HG02678 (cell line): ENCODE results near the gene ZDHHC14.
"Not testable (repeated sequence)": the region's sequence is repeated elsewhere in the genome, so short reads cannot be mapped to it uniquely, and the experiment has no call there.

Source experiments
- ATAC-seq: cut with Tn5 transposase; IDR thresholded peaks from one replicate; pipeline ENCODE4 v1.9.1; 2021; ENCODE audit warnings: mild to moderate bottlenecking, moderate library complexity; ENCODE audit not compliant: unreplicated experiment

The ZDHHC14 gene

DNA sequence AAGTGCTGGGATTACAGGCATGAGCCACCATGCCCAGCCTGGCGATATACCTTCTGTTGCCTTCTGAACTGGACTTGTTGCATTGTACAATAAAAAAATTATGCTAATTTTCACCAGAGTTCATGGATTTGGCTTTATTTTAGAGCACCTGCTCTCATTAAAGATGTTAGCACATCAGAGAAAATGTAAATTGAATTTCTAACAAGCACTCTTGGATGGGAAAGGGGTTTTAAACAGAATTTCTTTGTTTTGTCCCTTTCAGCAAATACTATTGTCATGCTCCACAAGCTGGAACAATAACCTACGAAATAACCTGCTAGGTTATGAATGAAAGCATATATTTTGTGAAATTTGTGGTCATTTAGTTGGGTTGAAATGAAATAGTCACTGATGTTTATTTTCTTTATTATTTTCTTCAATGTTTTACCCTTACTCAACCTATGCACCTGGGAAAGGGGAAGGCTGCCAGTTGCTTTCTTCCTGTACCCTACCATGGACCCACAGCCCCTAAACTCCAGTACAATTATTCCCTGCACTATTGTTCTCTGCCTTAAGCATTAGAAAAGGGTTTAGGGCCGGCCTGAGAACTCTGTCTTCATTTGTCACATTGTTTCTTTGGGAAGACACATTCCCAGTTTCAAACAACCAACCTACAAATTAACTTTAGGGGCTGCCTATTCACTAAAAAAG lies 22.2 kb downstream of the ZDHHC14 start:
- ATAC-seq: no peak

DNA sequence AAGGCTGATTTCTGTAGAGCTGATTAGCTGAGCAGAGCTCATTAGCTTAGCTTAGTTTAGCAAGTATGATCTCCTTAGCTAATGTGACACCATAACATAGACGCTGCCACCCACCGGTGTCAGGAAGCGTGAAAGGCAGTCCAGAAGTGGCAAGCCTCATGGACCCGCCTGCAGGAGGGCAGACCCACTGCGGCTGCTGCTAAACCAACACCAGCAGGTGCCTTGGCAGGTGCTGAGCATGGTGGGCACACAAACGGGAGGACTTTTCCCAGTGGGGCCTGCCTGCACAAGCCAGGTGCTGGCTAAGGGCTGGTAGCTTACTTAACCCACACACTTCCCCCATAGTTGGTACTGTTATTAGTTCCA lies 22.7 kb downstream of the ZDHHC14 start:
- ATAC-seq: no peak

DNA sequence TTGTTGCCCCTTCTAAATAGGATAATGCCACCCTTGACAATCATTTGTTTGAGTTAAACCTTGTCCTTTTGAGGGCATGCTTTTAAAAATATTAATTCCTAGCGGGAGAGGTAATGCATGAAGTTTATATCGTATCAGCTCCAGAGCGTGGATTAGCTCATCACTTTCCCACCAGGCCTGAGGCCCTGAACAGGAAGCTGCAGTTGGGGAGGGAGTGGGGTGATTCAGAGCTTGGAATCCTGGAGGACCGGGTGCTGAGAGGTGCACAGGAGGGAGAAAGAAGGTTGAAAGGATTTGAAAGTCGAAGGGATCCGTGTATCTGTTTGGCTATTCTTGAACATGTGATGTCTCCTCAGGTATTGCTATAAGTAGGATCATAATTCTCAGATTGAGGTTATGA lies 25.0 kb downstream of the ZDHHC14 start:
- ATAC-seq: no peak

DNA sequence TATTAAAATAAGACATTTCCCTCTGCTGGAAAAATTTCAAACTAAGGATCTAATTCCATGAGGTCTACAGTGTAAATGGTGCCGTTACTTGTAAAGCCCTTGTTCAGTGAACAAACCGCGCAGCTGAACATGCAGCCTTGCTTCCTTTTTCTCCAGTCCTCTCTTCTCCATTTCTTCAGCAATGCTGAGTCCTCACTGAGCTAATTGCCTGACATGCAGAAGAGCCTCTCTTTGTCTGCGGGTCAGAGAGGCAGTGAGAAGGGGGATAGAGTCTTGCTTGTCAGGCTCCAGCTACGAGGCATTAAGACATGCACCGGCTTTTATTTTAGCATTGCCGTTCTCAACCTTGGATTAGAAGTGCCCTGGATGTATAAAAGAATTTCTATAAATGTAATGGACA lies 25.7 kb downstream of the ZDHHC14 start:
- ATAC-seq: no peak

DNA sequence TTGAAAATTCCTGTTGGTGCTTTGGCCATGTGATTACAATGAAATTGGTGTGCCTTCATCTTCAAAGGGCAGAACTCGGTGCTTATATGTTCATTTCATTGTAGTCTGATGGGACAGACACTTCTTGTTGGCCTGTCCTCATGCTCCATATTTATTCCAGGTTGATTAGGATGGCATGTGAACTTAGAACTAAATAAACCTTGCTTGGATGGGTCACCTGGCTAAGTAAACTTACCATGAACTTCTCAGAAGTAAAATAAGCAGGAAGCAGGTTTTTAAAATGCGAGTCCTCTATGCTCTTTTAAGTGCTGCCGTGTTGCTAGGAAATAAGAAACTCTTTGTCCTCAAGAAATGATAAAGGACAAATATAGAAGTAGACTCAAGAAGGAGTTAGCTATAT lies 26.7 kb downstream of the ZDHHC14 start:
- no peak for ATAC-seq

DNA sequence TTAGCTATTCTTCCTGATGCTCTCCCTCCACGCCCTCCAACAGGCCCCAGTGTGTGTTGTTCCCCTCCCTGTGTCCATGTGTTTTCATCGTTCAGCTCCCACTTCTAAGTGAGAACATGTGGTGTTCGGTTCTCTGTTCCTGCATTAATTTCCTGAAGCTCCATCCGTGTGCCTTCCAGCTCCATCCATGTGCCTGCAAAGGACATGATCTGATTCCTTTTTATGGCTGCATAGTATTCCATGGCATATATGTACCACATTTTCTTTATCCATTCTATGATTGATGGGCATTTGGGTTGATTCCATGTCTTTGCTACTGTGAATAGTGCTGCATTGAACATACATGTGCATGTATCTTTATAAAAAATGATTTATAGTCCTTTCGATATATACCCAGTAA lies 27.4 kb downstream of the ZDHHC14 start:
- ATAC-seq: not testable (repeated sequence)

DNA sequence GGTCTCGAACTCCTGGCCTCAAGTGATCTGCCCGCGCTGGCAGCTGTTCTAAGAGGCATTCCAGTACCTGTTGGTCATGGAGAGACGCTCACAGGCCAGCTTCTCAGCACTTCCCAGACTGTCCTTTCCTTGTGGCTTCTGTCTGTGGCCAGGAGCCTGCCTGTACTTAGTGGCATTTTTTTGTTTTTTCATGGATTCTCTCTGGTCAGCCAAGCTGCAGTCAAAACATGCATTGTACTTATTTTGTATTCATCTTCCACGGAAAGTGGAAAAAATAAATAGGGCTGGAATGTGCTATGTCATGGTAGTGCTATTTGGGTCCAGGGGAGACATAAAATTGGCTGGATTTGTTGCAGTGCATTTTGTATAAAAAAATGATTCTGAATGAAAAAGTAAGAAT lies 29.1 kb downstream of the ZDHHC14 start:
- ATAC-seq: no peak

DNA sequence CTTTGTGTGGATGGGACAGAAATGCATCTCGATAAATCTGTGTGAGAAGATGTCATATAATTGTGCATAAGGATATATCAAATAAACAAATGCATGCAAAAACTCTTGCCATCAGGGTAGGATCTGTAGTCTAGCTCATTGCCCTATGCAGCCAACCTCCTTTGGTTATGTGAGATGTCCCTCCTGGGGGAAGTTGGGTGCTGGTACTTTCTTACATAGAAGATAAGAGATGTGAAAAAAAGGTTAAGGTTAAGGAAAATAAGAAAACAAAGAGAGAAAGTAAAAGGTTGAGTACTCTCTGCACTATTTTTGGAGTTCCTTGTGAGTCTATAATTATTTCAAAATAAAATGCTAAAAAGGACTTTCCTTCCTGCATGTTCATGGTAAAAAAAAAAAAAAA lies 30.4 kb downstream of the ZDHHC14 start:
- ATAC-seq: no peak

DNA sequence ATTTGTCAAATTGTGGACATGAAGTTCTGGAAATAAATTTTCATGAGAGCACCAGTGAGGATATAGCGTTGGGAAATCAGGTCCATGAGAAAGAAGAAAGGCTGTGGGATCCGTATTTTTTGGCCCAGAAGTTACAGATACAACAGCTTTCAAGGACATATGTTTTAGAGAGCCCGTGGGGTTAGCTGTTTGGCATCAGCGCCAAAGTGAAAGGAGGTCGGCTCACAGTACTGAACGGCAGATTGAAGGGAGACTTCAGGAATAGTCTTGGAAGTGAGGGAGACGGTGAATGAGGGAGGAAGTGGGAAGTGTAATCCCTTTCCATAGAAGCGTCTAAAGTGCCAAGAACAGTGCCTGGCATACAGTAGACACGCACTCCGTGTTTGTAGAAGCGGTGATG lies 31.8 kb downstream of the ZDHHC14 start:
- ATAC-seq: no peak

DNA sequence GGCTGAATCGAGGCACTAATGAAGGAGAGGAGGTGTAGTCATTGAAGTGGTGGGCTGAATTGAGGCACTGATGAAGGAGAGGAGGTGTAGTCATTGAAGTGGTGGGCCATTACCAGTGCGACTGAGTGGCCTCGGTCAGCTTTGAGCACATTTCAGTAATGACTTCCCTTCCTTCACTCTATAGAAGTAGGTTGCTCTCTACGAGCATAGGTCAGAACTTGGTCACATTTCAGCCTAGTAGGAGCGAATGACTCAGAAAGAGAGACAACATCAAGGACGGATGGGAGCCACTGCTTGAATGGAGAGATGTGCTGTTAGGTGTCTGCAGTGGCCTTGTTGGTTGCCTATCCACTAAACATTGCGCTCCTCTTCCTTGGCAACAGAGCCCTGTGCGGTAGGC lies 39.5 kb downstream of the ZDHHC14 start:
- ATAC-seq: no peak

DNA sequence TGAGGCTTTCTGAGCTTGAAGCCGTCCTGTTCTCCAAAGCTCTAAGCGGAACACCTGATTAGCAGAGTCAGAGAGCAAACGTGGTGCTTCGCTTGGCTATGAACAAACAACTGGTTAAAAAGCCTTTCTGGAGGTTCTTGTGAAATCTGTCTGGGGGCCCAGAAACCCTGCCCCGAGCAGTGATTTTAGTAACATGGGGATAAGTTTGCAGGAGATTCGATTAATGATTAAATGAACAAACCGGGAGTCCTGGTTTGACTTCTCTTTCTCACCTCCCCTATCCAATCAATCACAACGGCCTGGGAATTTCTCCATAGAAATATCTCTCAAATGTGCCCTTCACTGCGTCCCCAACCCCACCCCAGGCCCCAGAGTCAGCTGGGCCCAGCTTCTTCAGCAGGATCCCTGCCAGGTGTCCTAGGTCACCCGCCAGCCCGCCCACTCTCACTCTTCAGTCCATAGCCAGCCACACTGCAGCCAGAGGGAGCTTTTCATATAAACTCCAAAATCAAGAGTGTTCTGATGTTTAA lies 43.6 kb downstream of the ZDHHC14 start:
- ATAC-seq: no peak

DNA sequence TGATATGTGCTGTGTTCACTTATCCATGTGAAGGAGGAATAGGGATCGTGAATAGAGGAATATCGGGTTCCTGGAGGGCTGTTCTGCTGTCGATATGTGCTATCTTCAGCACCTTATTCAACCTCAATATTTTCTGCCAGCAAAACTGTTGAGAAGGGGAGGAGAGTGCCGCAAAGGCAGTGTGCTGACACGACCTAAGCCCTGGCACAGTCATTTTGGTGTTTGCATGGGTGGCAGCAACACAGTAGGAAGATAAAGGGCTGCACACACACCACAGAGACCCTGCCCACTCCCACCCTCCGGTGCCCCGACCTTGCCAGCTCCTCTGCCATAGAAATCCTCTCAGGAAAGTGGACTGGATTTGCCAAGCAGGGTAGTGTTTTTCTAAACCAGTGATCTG lies 47.0 kb downstream of the ZDHHC14 start:
- no peak for ATAC-seq

DNA sequence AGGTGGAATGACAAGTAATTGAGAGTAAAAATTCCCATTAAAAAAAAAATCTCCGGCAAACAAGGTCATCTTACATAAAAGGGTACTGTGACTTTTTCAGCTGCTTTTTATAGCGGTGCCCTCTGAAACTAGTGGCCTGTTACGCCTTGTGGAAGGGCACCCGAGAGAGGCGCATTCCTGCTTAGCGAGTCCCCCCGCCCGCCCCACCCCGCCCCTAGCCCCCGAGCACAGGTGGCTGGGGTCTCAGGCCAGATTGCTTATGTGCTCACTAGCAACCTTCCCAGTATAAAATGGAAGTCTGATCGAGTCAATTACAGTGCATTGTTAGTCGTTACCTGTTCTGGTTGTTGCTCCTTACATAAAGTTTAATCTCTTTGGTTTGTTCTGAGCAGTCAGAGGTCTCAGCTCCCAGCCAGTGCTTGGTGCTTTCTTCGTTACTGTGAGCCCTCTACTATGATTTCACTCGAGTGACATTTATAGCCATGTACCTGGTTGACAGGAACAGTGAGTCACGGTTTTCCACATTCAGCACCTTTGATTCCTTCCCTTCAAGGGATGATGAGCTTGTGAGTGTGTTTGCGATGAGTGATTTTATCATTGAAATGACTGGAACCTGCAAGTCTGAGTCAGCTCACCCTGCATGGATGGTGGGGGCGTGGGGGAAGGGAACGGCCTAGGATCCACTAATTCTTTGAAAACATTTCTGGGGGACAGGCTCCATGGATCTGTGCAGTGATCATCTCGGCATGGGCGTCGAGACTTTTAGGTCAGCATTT lies 47.6 kb downstream of the ZDHHC14 start:
- ATAC-seq: no peak

DNA sequence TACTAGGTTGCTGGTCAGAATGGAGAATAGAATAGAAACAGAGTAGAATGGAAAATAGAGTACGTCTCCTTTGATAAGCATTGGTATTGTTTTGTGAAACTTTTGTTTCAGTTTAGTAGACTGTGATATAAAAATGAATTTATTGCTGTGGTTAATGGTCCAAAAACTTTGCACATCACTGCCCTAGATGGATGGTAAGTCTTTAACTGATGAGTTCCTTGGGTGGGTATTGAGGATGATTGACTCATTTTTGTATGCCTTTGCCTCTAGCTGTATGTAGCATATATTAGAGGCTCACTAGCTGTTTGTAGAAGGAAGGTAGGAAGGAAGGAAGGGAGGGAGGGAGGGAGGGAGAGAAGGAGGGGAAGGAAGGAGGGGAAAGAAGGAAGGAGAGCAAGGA lies 48.3 kb downstream of the ZDHHC14 start:
- no peak for ATAC-seq

DNA sequence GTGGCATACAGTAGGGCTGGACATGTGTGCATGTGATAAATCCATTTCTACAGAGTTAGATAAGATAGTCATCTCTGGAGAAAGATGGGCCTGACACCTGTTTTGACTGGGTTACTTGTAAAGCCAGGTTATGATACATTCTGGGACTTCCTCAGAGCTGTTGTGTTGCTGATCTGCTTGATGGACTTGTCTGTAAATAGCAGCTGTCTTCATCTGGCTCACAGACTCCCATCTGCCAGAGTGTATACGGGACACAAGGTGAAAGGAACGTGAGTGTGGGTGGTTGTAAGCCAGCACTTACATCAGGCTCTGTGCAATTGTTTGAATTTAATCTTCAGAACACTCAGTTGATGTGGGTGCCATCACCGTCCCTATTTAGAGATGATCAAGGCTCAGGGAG lies 49.8 kb downstream of the ZDHHC14 start:
- peak; percentile 42 for ATAC-seq

DNA sequence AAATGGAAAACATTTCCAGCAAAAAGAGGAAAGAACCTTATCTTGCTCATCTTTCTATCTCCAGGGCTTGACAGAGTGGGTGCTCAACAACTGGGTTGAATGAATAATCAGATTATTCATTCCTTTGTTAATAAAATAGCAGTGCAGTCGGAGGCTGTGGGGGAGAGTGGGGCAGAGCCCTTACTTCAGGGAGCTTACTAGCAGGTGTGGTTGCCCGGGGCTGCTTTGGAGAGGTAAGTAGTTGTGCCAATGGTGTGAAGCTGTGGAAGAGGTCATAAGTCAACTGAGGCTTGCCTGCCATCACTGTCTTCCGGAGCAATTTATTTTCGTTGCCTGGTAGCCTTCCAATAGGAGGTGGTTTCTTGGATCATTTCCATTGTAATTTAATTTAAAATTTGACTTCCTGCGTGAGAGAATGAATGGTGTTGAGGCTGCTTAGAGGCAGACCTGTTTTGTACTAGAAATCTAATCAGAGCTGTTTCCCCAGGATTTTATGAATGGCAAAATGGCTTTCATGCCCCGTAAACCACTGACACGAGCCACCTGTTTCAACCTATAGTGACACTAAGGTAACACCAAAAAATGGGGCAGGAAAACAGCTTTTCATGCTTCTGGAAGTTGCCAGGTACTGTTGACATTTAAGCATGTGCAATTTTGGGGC lies 51.4 kb downstream of the ZDHHC14 start:
- no peak for ATAC-seq

DNA sequence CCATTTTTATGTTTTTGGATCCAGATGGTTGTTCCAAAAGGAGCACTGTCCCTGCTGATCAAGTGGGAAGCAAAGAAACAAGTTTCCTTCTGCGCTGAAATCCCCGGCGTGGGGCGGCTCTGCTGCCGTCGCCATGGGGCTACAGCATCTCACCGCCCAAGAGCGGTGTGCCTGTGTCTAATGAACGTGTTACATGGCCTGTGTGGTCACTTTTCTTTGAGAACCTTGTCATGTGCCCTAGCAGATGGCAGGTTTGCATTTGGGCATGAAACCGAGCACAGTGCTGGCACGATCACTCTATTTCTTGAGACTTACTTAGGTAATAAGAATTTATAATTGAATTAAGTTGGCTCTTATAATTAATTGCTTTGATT lies 51.9 kb downstream of the ZDHHC14 start:
- no peak for ATAC-seq

DNA sequence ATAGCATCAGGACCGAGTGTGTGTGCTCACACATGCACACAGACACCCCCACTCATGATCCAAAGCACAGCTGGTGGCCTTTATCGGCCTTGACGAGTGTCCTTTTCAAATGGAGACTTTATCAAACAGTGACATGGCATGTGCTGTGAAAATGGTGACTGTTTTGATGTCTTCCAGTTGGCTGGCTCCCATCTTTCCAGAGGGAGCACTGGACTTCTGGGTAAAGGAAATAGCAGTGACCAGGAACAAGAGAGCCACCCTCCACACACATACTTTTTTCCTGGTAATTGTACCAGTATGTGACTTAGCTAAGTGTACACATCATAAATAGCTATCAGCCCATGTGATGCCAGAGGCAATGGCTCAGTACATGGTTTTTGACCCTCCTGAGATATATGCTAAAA lies 52.7 kb downstream of the ZDHHC14 start:
- no peak for ATAC-seq

DNA sequence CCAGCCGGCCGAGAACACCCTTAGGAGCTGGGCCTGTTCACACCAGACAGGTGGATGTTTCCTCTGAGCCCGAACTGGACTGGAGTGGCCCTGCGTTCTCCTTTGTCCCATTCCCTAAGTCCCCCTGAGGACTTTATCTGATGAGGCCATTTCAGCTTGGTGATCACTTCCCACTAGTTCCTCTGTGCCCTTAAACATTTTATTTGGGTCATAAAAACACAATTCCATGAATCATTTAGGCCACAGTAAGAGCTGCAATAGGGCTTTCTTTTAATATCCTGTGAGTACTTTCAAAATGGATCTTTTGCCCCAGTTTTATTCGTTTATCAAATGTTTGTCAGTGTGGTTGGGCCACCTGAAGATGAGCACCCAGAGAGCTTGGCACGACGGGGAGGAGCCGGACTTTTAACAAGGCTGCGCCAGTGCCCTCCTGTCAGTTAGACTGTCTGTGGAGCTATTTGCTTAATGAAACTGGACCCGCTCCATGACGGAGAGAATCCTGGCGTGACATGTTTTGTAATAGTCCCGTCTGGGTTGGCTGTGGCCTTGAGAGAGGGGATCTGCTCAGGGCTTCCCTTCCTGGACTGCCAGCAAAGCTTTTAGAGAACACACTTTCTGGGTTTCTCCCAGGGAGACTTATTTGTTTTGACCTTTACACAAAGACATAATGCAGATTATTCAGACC lies 53.5 kb downstream of the ZDHHC14 start:
- ATAC-seq: no peak

DNA sequence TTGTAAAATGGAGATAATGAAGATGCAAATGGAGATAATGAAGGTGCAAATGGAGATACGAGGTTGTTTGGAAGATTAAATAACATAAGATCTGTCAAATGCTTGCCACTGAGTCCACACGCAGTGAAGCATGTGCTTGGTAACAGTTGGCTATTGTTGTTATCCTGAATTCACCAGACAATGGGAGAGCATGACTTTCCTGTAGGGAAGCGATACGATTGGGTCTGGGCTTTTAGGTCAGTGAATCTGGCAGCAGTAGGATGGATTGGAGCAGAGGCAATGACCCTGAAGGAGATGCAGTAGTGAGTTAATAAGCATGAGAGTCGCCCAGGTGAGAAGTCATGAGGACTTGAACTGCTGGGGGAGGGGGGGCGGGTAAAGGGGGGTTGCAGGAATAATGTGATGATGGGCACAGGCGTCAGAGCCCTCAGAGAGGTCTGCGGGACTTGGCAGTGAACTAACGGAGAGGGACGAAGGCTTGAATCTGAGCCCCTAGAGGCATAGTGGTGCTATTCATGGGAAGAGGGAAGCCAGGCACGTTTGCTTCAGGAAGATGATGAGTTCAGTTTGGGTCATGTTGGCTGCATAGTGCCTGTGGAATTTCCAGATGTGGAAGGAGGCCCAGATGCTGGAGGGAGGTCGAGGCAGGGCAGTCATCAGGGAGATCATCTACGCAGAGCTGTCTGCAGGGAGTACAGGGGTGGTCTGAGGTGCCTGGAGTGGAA lies 55.4 kb downstream of the ZDHHC14 start:
- ATAC-seq: no peak

DNA sequence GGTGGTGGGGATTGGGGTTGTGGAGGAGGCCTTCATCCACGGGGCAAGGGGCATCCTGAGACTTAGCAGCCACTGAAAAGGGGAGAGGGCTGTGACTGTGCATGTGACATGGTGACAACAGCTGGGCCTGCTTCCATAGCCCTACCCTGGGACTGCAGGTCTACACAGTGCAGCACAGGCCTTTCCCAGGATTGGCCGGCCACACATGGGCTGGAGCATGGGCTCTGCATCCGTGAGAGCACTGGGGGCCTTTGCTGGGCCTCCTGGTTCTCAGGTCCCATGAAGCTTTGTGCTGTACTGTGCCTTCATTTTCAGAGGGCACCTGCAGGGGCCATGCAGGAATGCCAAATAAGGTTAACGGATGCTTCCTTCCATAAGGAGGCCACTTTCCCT lies 56.0 kb downstream of the ZDHHC14 start:
- ATAC-seq: no peak
